Large intestine (tissue), 3 donors: ENCODE results near the gene FOXO1. TPM values are rescaled to one million over a fixed set of nuclear protein-coding genes. Genes with fewer than 3 reads are reported as not detected.
A peak's percentile ranks its signal among the peaks of the same experiment; 100 is the strongest.

Source experiments
- DNase-seq, 2 donors: peaks; one replicate each; pipeline versions ENCODE4 v3.0.0 to v3.0.0-alpha.2; 2013
- H3K27ac ChIP-seq: one replicate; pipeline ENCODE4 v1.5.1; 2013; ENCODE audit warnings: low read length
- H3K27me3 ChIP-seq: 2 replicates; pipeline ENCODE4 v1.6.1; 2013; ENCODE audit warnings: low read length; ENCODE audit not compliant: control insufficient read depth, insufficient read depth
- H3K36me3 ChIP-seq: 2 replicates; pipeline ENCODE4 v1.6.1; 2013; ENCODE audit warnings: low read length; ENCODE audit not compliant: control insufficient read depth, insufficient read depth
- H3K4me1 ChIP-seq: one replicate; pipeline ENCODE4 v1.6.1; 2013; ENCODE audit warnings: low read length; ENCODE audit not compliant: control insufficient read depth, insufficient read depth
- H3K4me3 ChIP-seq: one replicate; pipeline ENCODE4 v1.5.1; 2013; ENCODE audit warnings: low read length
- H3K9me3 ChIP-seq: one replicate; pipeline ENCODE4 v1.6.1; 2013; ENCODE audit warnings: mild to moderate bottlenecking, low read depth, low read length, moderate library complexity; ENCODE audit not compliant: control insufficient read depth
- WGBS: methylation state at CpG from one replicate; pipeline ENCODE4 v1.1.5; 2013; ENCODE audit warnings: low lambda C conversion rate; ENCODE audit not compliant: insufficient coverage; 5-methylcytosine and 5-hydroxymethylcytosine counted together
- polyA plus RNA-seq: library from polyadenylated mRNA; unstranded; fragments of 120-200 nt; gene quantifications from one replicate; pipeline ENCODE4 v1.2.1, GENCODE V29; 2013

FOXO1 gene
- polyA plus RNA-seq, 1 donor = 11.2 TPM

- H3K9me3 ChIP-seq = peaks cover 3% of the 10 kb centered on the region
- 77% methylated on average over 3 of the region's 4 CpGs for WGBS
- H3K4me1 ChIP-seq = peaks cover 11% of the 10 kb centered on the region
- H3K27ac ChIP-seq = no peak overlapping the region
- H3K36me3 ChIP-seq = no peaks in the 10 kb centered on the region
- DNase-seq = peak; percentile 37 to 65
- no peak overlapping the region for H3K4me3 ChIP-seq
- peaks cover 4% of the 10 kb centered on the region for H3K27me3 ChIP-seq
These were observed 132.0 kb downstream of the FOXO1 start for GRCh38 chr13:40534456-40534855.

- H3K9me3 ChIP-seq = peaks cover 3% of the 10 kb centered on the region
- 80% methylated on average over 2 of the region's 8 CpGs for WGBS
- no peak for DNase-seq
- no peak overlapping the region for H3K4me3 ChIP-seq
- no peak overlapping the region for H3K27ac ChIP-seq
- H3K36me3 ChIP-seq = no peaks in the 10 kb centered on the region
- peaks cover 7% of the 10 kb centered on the region for H3K27me3 ChIP-seq
- peaks cover 11% of the 10 kb centered on the region for H3K4me1 ChIP-seq
These were observed 133.4 kb downstream of the FOXO1 start for GRCh38 chr13:40533072-40533471.

GRCh38 chr13:40530961-40531360 lies 135.5 kb downstream of the FOXO1 start:
- Histone ChIP-seq H3K9me3 (peaks cover 12% of the 10 kb centered on the region), H3K4me1 (peaks cover 2% of the 10 kb centered on the region), H3K27me3 (peaks cover 7% of the 10 kb centered on the region), H3K27ac (no peak overlapping the region), H3K36me3 (no peaks in the 10 kb centered on the region), H3K4me3 (no peak overlapping the region)
- no peak for DNase-seq
- 88% methylated on average over 1 of the region's 1 CpG for WGBS

GRCh38 chr13:40528881-40529280 lies 137.6 kb downstream of the FOXO1 start:
- no peak for DNase-seq
- H3K9me3 ChIP-seq = peaks cover 8% of the 10 kb centered on the region
- no peak overlapping the region for H3K4me3 ChIP-seq
- H3K27ac ChIP-seq = no peak overlapping the region
- 20% methylated on average over 2 of the region's 6 CpGs for WGBS
- peaks cover 7% of the 10 kb centered on the region for H3K27me3 ChIP-seq
- H3K36me3 ChIP-seq = no peaks in the 10 kb centered on the region
- H3K4me1 ChIP-seq = no peaks in the 10 kb centered on the region

GRCh38 chr13:40527914-40528313 lies 138.5 kb downstream of the FOXO1 start:
- peaks cover 8% of the 10 kb centered on the region for H3K9me3 ChIP-seq
- WGBS = no CpG with 5 or more reads among the region's 1 CpG
- H3K36me3 ChIP-seq = no peaks in the 10 kb centered on the region
- no peak for DNase-seq
- peaks cover 7% of the 10 kb centered on the region for H3K27me3 ChIP-seq
- H3K27ac ChIP-seq = no peak overlapping the region
- H3K4me3 ChIP-seq = no peak overlapping the region
- H3K4me1 ChIP-seq = no peaks in the 10 kb centered on the region

- no peaks in the 10 kb centered on the region for H3K4me1 ChIP-seq
- H3K27ac ChIP-seq = no peak overlapping the region
- no peak overlapping the region for H3K4me3 ChIP-seq
- no peaks in the 10 kb centered on the region for H3K27me3 ChIP-seq
- WGBS = 100% methylated on average over 1 of the region's 1 CpG
- H3K36me3 ChIP-seq = no peaks in the 10 kb centered on the region
- no peak for DNase-seq
- H3K9me3 ChIP-seq = peaks cover under 1% of the 10 kb centered on the region
These were observed 144.2 kb downstream of the FOXO1 start for GRCh38 chr13:40522282-40522681.

GRCh38 chr13:40520916-40521315 lies 145.5 kb downstream of the FOXO1 start:
- WGBS = 100% methylated on average over 1 of the region's 3 CpGs
- H3K4me1 ChIP-seq = no peaks in the 10 kb centered on the region
- H3K9me3 ChIP-seq = no peaks in the 10 kb centered on the region
- H3K27me3 ChIP-seq = no peaks in the 10 kb centered on the region
- H3K4me3 ChIP-seq = no peak overlapping the region
- no peaks in the 10 kb centered on the region for H3K36me3 ChIP-seq
- DNase-seq = no peak
- no peak overlapping the region for H3K27ac ChIP-seq

GRCh38 chr13:40519637-40520036 lies 146.8 kb downstream of the FOXO1 start:
- Histone ChIP-seq H3K27me3 (no peaks in the 10 kb centered on the region), H3K36me3 (no peaks in the 10 kb centered on the region), H3K27ac (no peak overlapping the region), H3K4me1 (no peaks in the 10 kb centered on the region), H3K4me3 (no peak overlapping the region), H3K9me3 (no peaks in the 10 kb centered on the region)
- no peak for DNase-seq
- no CpG with 5 or more reads among the region's 5 CpGs for WGBS

GRCh38 chr13:40518481-40518882 lies 148.0 kb downstream of the FOXO1 start:
- WGBS = no CpG with 5 or more reads among the region's 4 CpGs
- no peak overlapping the region for H3K27ac ChIP-seq

GRCh38 chr13:40517486-40518480 lies 148.7 kb downstream of the FOXO1 start:
- Histone ChIP-seq H3K27me3 (no peaks in the 10 kb centered on the region), H3K36me3 (no peaks in the 10 kb centered on the region), H3K27ac (no peak overlapping the region), H3K4me1 (no peaks in the 10 kb centered on the region), H3K4me3 (no peak overlapping the region), H3K9me3 (no peaks in the 10 kb centered on the region)
- no peak for DNase-seq
- WGBS = no CpG with 5 or more reads among the region's 8 CpGs

More at GRCh38 chr13:40518481-40518882, 148.0 kb downstream of the FOXO1 start:
- DNase-seq = no peak
- Histone ChIP-seq H3K4me3 (no peak overlapping the region), H3K9me3 (no peaks in the 10 kb centered on the region), H3K27me3 (no peaks in the 10 kb centered on the region), H3K4me1 (no peaks in the 10 kb centered on the region), H3K36me3 (no peaks in the 10 kb centered on the region)
